ENCODE data around the gene SSX2B.
"Not testable (repeated sequence)": the region's sequence is repeated elsewhere in the genome, so short reads cannot be mapped to it uniquely, and the experiment has no call there.

SSX2B gene, protein sequence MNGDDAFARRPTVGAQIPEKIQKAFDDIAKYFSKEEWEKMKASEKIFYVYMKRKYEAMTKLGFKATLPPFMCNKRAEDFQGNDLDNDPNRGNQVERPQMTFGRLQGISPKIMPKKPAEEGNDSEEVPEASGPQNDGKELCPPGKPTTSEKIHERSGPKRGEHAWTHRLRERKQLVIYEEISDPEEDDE

DNA sequence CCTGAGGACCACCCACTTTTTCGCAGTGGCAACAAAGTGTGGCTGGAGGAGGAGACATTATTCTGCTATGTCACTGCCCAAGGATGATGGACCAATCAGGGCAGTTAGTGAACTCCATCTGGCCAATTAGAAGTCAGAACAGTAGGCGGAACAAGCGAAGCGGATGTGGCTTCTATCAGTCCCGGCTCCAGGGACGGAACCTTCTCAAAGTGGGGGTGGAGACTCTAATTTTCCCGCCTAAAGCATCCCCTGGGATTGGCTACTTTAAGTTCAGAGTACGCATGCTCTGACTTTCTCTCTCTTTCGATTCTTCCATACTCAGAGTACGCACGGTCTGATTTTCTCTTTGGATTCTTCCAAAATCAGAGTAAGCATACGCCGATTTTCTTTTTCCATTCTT lies at the start of gene SSX2B:
Gene SSX2B (plus strand): TSS at position 301 of the 400 bp plus-strand sequence. CDS start 1,429 bp downstream, outside the sequence.
- FAIRE-seq; DNase-seq (ENCODE audit: insufficient read length, low spot score): not testable (repeated sequence)

DNA sequence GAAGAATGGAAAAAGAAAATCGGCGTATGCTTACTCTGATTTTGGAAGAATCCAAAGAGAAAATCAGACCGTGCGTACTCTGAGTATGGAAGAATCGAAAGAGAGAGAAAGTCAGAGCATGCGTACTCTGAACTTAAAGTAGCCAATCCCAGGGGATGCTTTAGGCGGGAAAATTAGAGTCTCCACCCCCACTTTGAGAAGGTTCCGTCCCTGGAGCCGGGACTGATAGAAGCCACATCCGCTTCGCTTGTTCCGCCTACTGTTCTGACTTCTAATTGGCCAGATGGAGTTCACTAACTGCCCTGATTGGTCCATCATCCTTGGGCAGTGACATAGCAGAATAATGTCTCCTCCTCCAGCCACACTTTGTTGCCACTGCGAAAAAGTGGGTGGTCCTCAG lies 44.0 kb upstream of the SSX2B start, which contains the start of gene SSX2:
Gene SSX2 (minus strand): TSS at position 101 of the 400 bp plus-strand sequence. CDS start 1,429 bp downstream, outside the sequence.
- FAIRE-seq; DNase-seq (ENCODE audit: insufficient read length, low spot score): not testable (repeated sequence)

DNA sequence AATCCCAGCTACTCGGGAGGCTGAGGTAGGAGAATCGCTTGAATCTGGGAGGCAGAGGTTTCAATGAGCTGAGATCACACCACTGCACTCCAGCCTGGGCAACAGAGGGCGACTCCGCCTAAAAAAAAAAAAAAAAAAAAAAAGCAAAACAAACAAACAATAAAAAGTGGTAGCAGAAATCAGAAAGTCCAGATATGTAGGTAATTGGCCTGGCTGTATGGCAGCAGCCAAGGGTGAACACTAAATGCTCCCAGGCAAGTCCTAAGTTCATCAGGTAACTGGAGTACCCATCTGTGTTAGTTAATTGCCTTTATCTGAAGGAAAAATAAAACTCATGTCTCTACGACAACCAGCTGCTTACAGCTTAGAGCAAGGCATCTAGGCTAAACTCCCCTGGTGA lies 14.9 kb downstream of the SSX2B start:
- FAIRE-seq; DNase-seq (ENCODE audit: insufficient read length, low spot score): not testable (repeated sequence)

DNA sequence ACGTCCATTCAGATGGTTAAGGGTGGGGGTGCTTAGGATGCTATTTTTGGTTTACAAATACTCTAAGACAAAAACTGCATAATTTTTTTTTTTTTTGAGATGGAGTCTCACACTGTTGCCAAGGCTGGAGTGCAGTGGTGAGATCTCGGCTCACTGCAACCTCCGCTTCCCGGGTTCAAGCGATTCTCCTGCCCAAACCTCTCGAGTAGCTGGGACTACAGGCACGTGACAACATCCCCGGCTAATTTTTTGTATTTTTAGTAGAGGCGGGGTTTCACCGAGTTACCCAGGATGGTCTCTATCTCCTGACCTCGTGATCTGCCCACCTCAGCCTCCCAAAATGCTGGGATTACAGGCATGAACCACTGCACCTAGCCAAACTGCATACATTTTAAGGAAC lies 22.5 kb downstream of the SSX2B start:
- not testable (repeated sequence) for FAIRE-seq; DNase-seq (ENCODE audit: insufficient read length, low spot score)

DNA sequence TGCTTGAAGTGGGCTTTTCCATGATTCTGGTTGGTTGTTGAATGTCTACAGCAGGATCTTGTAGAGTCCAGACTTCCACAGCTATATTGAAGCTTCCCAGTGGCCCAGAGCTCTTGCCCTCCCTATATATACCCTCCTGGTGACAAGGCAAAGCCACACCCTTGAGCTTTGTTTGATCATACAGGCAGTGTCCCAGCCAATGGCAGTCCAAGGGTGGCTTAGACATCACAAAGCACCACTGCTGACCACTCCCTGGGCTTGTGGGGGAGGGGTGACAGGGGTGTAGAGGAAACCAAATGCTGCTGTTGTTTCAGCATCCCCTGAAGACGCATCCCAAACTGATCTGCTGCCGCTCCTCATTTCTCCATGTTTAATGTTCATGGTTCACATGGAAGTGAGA lies 46.3 kb downstream of the SSX2B start, which contains the start of gene SPANXN5:
Gene SPANXN5 (minus strand): TSS at position 101 of the 400 bp plus-strand sequence. CDS start 79 bp downstream, at position 22.
- DNase-seq (ENCODE audit: insufficient read length, low spot score); FAIRE-seq: not testable (repeated sequence)

DNA sequence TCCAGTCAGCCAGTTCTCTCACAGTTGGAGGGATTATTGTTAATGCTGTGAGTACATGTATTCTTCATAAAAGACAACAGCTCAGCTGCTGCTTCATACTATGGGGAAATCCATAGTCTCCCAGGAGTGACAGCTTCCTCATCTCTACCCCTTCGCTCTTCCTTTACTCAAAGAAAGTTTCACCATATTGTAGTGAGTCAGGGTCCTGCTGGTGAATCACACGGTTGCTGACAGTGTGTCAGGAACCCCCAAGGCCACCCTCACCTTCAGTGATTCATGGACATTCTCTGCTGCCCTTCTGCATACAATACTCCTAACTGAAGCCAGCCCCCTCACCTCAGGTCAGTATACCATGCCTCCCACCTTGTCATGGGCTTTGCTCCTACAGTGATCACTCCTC lies 53.8 kb downstream of the SSX2B start:
- FAIRE-seq; DNase-seq (ENCODE audit: insufficient read length, low spot score): not testable (repeated sequence)
